Chondrocyte (in vitro differentiated cells): ENCODE results near the gene MFSD1. TPM values are rescaled to one million over a fixed set of nuclear protein-coding genes. Genes with fewer than 3 reads are reported as not detected.

Experiments
- DNase-seq: peaks from one replicate; pipeline ENCODE4 v3.0.0; 2021; ENCODE audit warnings: mixed read lengths, low spot score
- H3K27ac Mint-ChIP-seq: one replicate; pipeline ENCODE4 v1.8.0; 2021; ENCODE audit warnings: mild to moderate bottlenecking, moderate library complexity, mixed read lengths; ENCODE audit not compliant: unreplicated experiment
- H3K27me3 Mint-ChIP-seq: 2 replicates; pipeline ENCODE4 v1.8.0; 2021; ENCODE audit warnings: low read depth, mixed read lengths
- H3K36me3 Mint-ChIP-seq: 2 replicates; pipeline ENCODE4 v1.8.0; 2021; ENCODE audit warnings: low read depth, mixed read lengths
- H3K4me1 Mint-ChIP-seq: 2 replicates; pipeline ENCODE4 v1.8.0; 2021; ENCODE audit warnings: low read depth, mild to moderate bottlenecking, mixed read lengths
- H3K4me3 Mint-ChIP-seq: one replicate; pipeline ENCODE4 v1.8.0; 2021; ENCODE audit warnings: mild to moderate bottlenecking, moderate library complexity, mixed read lengths; ENCODE audit not compliant: unreplicated experiment
- H3K9me3 Mint-ChIP-seq: 2 replicates; pipeline ENCODE4 v1.8.0; 2021; ENCODE audit warnings: low read depth, mixed read lengths
- total RNA-seq: library from RNA; stranded (reverse); gene quantifications from 3 replicates; pipeline ENCODE4 v1.2.1, GENCODE V29; 2021
- TF ChIP-seq, protein P1 (sequence below): fragments of 200-600 bp; sonication (generic); IDR thresholded peaks from 2 replicates; pipeline ENCODE4 v1.5.0; 2021; ENCODE audit warnings: antibody characterized with exemption, mild to moderate bottlenecking, moderate library complexity

Gene MFSD1
- total RNA-seq, 1 donor from 2014 or later, result 52.8 TPM

DNA sequence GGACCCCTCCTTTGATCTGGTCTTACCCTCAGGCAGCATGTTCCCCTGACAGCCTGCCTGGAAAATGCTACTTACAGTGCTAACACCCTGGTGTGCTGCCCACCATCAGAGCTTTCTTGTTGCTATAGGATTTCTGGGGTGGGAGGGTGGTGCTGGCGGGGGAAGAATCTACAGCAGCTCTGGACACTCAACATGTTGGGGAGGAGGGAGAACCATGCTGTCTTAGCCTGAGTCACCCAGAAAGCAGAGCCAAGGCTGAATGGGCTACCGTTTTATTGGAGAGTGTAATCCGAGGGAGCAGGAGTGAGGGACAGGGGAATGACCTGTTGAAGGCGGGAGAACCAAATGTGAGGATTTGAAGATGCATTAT, 45.6 kb downstream of the MFSD1 start:
- H3K27ac Mint-ChIP-seq, result no peak overlapping the region
- no peaks in the 10 kb centered on the region for H3K36me3 Mint-ChIP-seq
- H3K4me3 Mint-ChIP-seq, result no peak overlapping the region
- TF ChIP-seq, protein P1, sequence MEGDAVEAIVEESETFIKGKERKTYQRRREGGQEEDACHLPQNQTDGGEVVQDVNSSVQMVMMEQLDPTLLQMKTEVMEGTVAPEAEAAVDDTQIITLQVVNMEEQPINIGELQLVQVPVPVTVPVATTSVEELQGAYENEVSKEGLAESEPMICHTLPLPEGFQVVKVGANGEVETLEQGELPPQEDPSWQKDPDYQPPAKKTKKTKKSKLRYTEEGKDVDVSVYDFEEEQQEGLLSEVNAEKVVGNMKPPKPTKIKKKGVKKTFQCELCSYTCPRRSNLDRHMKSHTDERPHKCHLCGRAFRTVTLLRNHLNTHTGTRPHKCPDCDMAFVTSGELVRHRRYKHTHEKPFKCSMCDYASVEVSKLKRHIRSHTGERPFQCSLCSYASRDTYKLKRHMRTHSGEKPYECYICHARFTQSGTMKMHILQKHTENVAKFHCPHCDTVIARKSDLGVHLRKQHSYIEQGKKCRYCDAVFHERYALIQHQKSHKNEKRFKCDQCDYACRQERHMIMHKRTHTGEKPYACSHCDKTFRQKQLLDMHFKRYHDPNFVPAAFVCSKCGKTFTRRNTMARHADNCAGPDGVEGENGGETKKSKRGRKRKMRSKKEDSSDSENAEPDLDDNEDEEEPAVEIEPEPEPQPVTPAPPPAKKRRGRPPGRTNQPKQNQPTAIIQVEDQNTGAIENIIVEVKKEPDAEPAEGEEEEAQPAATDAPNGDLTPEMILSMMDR, result no peak
- peaks cover 43% of the 10 kb centered on the region for H3K27me3 Mint-ChIP-seq
- H3K9me3 Mint-ChIP-seq, result no peaks in the 10 kb centered on the region
- no peaks in the 10 kb centered on the region for H3K4me1 Mint-ChIP-seq
- DNase-seq, result no peak

DNA sequence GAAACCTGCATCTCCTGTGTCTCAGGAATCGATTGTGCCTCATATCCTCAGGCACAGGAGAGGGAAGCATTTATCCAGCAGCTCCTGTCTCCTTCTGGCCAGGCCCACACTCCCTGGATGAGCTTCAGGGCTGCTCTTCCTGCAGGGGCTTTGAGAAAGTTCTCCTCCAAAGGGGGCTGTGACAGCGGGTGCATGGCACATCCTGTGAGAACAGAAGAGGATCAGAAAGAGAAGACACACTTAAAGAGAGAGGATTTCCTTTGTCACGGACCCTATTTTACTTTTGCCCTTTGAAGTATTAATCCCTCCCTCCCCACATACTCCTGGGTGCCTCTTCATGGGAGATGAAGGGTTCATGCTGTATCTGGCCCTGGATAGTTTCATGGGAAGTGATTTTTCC, 46.0 kb downstream of the MFSD1 start:
- H3K27me3 Mint-ChIP-seq, result peaks cover 47% of the 10 kb centered on the region
- no peak for DNase-seq
- H3K4me3 Mint-ChIP-seq, result no peak overlapping the region
- no peaks in the 10 kb centered on the region for H3K36me3 Mint-ChIP-seq
- H3K4me1 Mint-ChIP-seq, result no peaks in the 10 kb centered on the region
- H3K27ac Mint-ChIP-seq, result no peak overlapping the region
- TF ChIP-seq, protein P1, result no peak
- H3K9me3 Mint-ChIP-seq, result no peaks in the 10 kb centered on the region

DNA sequence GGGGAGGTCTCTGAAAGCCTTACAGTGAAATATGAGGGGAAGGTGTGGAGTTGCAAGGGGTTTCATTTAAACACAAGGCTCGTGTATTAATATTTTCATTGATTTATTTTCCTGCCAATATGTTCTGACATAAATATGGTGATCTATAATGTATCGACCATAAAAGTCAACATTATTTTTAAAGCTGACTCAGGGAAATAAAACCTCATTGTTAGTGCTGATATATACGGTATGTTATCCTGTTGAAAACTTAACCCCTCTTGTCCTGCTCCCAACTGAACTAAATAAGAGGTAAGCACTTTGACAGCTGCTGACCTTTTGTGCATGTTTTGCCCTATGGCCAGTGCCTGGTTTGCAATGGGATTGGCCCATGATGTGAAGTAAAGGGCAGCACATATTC, 47.9 kb downstream of the MFSD1 start:
- H3K9me3 Mint-ChIP-seq, result peaks cover 3% of the 10 kb centered on the region
- no peak for DNase-seq
- TF ChIP-seq, protein P1, result no peak
- no peaks in the 10 kb centered on the region for H3K36me3 Mint-ChIP-seq
- no peak overlapping the region for H3K27ac Mint-ChIP-seq
- H3K27me3 Mint-ChIP-seq, result peaks cover 49% of the 10 kb centered on the region
- H3K4me3 Mint-ChIP-seq, result no peak overlapping the region
- H3K4me1 Mint-ChIP-seq, result no peaks in the 10 kb centered on the region

DNA sequence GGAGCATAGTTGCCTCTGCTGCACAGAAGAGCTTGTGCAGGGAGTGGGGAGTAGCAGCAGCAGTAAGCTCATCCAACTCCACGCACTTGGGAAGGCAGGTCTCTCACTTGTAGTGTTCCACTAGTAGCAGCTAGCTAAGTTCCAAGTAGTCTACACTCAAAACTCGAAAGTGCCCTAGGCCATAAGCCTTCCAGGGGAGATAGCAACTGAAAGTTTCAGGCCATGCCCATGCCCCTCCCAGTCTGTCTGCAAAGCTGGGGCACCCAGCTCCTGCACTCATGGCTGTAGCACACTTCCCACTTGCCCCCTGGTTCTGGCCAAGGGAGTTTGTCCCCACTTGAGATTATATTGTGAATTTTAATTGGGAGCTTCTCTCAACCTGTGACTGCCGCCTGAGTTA, 57.5 kb downstream of the MFSD1 start:
- Mint-ChIP-seq H3K36me3 (peaks cover 5% of the 10 kb centered on the region), H3K4me1 (no peaks in the 10 kb centered on the region), H3K27ac (no peak overlapping the region), H3K9me3 (peaks cover 29% of the 10 kb centered on the region), H3K4me3 (no peak overlapping the region), H3K27me3 (peaks cover 12% of the 10 kb centered on the region)
- DNase-seq, result no peak
- TF ChIP-seq, protein P1, result no peak

DNA sequence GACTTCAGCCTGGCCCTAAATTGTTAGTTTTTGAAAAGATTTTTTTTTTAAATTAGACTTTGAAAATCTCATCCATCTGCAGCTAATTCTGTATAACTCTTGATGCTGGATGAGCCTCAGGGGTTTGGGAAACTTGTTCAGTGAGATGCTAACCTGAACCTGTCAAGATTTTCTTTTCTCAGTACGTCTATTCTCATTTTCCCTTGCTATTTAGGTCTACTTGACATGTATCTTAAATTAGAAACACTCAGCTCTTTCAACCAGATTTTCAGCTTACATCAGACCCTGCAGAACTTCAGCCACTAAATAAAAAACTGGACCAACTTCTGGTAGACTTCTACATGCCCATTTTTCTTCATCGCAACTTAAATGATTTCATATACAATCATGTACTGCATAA, 61.4 kb downstream of the MFSD1 start:
- no peak for DNase-seq
- H3K4me3 Mint-ChIP-seq, result no peak overlapping the region
- TF ChIP-seq, protein P1, result no peak
- no peaks in the 10 kb centered on the region for H3K4me1 Mint-ChIP-seq
- H3K27me3 Mint-ChIP-seq, result peaks cover 4% of the 10 kb centered on the region
- H3K36me3 Mint-ChIP-seq, result no peaks in the 10 kb centered on the region
- H3K27ac Mint-ChIP-seq, result no peak overlapping the region
- H3K9me3 Mint-ChIP-seq, result no peaks in the 10 kb centered on the region
